ENCODE measurements around the gene TTYH3. TPM values are rescaled to one million over a fixed set of nuclear protein-coding genes. Genes with fewer than 3 reads are reported as not detected.

The TTYH3 gene
- total RNA-seq, 2 donors from 2014 or later = 7.0 to 11.1 TPM

DNA sequence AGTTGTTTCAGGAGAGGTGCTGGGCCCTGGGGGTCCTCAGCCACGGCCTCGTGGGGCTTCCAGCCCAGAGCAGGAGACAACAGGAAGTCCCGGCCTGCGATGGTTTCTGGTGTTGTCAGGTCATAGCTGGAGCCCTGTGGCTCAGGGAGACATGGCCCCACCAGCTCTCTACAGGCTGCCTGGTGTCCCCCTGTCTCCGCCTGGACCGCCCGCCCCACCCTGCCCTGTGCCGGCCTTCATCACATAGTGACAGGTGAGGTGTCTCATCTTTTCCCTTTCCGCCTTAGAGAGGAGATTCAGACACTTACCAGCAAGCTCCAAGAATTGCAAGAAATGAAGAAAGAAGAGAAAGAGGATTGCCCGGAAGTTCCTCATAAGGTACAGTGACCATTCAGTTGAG, 37.2 kb upstream of the TTYH3 start:
- Histone ChIP-seq H3K4me1 (no peaks in the 10 kb centered on the region), H3K36me3 (peaks cover 40% of the 10 kb centered on the region), H3K4me3 (no peak overlapping the region), H3K27ac (no peak overlapping the region), H3K9me3 (no peaks in the 10 kb centered on the region), H3K27me3 (no peaks in the 10 kb centered on the region)
- TF ChIP-seq, protein P1, sequence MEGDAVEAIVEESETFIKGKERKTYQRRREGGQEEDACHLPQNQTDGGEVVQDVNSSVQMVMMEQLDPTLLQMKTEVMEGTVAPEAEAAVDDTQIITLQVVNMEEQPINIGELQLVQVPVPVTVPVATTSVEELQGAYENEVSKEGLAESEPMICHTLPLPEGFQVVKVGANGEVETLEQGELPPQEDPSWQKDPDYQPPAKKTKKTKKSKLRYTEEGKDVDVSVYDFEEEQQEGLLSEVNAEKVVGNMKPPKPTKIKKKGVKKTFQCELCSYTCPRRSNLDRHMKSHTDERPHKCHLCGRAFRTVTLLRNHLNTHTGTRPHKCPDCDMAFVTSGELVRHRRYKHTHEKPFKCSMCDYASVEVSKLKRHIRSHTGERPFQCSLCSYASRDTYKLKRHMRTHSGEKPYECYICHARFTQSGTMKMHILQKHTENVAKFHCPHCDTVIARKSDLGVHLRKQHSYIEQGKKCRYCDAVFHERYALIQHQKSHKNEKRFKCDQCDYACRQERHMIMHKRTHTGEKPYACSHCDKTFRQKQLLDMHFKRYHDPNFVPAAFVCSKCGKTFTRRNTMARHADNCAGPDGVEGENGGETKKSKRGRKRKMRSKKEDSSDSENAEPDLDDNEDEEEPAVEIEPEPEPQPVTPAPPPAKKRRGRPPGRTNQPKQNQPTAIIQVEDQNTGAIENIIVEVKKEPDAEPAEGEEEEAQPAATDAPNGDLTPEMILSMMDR (IDR thresholded peaks at IDR 0.05) = no peak
- no peak for DNase-seq (ENCODE audit: low spot score)

DNA sequence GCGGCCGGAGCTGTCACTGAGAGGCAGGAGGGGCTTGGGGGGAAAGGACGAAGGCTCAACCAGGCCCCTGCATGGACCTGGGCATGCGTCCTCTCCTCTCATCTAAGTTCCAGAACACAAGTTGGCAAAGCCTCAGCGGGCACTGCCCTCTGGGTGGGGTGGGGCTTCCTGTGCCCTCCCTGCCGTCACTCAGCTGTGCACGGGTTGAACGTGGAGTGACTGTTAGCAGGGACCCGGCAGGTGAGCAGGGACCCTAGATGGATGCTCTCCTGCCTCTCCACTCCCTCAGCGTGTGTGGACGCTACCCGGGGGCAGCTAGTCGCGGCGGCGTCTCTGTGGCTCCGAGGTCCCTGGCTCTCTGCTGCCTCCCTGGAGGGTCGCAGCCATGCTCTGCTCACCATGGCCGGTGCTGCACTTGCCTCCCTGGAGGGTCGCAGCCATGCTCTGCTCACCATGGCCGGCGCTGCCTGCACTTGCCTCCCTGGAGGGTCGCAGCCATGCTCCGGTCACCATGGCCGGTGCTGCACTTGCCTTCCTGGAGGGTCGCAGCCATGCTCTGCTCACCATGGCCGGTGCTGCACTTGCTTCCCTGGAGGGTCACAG, 36.4 kb upstream of the TTYH3 start:
- H3K27ac ChIP-seq = no peak overlapping the region
- H3K36me3 ChIP-seq = peaks cover 40% of the 10 kb centered on the region
- DNase-seq (ENCODE audit: low spot score) = no peak
- no peak overlapping the region for H3K4me3 ChIP-seq
- TF ChIP-seq, protein P1 (IDR thresholded peaks at IDR 0.05) = no peak
- no peaks in the 10 kb centered on the region for H3K9me3 ChIP-seq
- no peaks in the 10 kb centered on the region for H3K4me1 ChIP-seq
- H3K27me3 ChIP-seq = no peaks in the 10 kb centered on the region

DNA sequence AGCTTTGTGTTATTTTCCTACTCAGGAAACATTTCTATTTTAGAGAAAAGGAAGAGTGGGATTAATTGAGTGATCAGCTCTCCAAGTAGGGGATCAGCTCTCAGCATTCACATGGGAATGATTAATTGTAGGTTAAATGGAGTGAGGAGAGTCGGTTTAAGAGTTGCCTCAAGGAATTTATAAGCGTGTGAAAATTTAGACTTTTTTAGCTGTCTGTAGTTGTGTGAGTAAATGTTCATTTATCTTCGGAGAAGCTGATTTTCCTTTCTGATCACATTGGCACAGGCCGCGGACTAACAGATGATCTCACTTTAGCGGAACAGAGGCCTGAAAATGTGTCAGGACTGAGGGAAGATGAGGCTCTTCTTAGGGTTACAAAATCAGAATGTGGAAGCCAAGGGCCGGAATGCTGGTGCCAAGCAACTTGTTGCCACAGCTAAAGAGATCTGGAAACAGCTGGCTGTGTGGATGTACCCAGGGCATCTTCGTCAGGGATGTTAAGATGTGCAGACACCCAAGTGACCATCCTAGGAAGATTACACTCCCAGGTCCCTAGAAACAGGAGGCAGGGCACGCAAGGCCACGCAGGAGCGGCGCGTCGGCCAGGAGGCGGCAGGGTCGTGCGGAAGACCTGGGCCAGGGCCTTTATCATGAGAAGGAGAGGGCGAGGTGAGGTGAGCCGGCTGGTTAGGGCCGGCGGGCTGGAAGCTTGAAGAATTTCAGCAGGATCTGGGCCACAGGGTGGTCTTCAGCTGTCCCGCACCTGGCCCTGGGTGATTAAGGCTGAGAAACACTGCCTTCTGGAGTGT, 35.1 kb upstream of the TTYH3 start:
- Histone ChIP-seq H3K27ac (no peak overlapping the region), H3K27me3 (no peaks in the 10 kb centered on the region), H3K9me3 (no peaks in the 10 kb centered on the region), H3K4me3 (no peak overlapping the region), H3K36me3 (peaks cover 40% of the 10 kb centered on the region), H3K4me1 (no peaks in the 10 kb centered on the region)
- TF ChIP-seq, protein P1 (IDR thresholded peaks at IDR 0.05) = no peak
- no peak for DNase-seq (ENCODE audit: low spot score)

DNA sequence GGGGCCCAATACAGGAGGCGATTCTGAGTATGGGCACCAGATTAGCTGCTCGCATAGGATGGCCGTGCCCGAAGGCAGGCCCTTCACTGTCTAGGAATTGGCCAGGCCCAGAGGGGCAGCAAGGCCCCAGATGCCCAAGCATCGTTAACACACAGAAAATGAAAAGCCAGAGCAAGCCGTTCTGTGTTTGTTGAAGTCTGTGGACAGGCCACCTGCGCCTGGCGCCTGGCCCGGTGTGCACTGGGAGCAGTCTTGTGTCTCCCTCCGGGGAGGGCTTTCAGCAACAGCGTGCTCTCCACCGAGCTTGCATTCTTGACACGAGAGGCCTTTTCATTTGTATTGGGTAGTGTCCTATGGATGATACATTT, 34.5 kb upstream of the TTYH3 start:
- Histone ChIP-seq H3K27ac (no peak overlapping the region), H3K4me3 (no peak overlapping the region), H3K9me3 (no peaks in the 10 kb centered on the region), H3K36me3 (peaks cover 39% of the 10 kb centered on the region), H3K27me3 (no peaks in the 10 kb centered on the region), H3K4me1 (no peaks in the 10 kb centered on the region)
- no peak for DNase-seq (ENCODE audit: low spot score)
- TF ChIP-seq, protein P1 (IDR thresholded peaks at IDR 0.05) = no peak

DNA sequence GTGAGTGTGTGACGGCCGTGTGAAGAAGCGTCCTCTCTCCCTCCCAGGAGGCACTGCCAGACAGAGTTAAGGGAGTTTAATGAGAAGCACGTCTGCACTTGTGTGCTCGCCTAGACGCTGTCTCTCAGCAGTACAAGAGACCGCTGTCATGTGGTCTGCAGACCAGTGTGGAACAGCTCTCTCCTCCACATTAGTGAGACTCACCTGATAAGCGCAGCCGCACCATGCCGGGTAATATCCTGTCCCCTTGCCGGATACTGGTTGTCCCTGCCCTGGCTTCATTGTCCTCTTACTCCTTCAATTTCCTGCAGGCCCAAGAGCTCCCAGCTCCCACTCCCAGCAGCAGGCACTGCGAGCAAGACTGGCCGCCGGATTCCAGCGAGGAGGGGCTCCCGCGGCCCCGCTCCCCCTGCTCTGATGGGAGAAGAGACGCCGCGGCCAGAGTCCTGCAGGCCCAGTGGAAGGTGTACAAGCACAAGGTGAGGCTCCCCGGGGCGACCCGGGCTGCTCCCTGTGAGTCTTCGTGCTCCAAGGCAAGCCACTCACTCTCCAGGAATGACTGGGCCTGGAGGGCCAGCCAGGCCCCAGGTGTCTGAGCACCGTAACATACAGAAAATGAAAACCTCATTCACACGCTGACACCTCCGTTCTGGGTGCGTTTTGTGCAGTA, 33.5 kb upstream of the TTYH3 start:
- Histone ChIP-seq H3K4me3 (no peak overlapping the region), H3K36me3 (peaks cover 29% of the 10 kb centered on the region), H3K27me3 (no peaks in the 10 kb centered on the region), H3K27ac (no peak overlapping the region), H3K9me3 (no peaks in the 10 kb centered on the region), H3K4me1 (no peaks in the 10 kb centered on the region)
- TF ChIP-seq, protein P1 (IDR thresholded peaks at IDR 0.05) = no peak
- no peak for DNase-seq (ENCODE audit: low spot score)
